Type B pancreatic cell (in vitro differentiated cells): ENCODE results near the gene TAF1A. TPM values are rescaled to one million over a fixed set of nuclear protein-coding genes. Genes with fewer than 3 reads are reported as not detected.

Source experiments
- DNase-seq: peaks from one replicate; pipeline ENCODE4 v3.0.0; 2021; ENCODE audit warnings: mixed read lengths; ENCODE audit not compliant: unreplicated experiment; ENCODE audit errors: extremely low spot score
- H3K27ac Mint-ChIP-seq: 2 replicates; pipeline ENCODE4 v1.8.0; 2021; ENCODE audit warnings: mild to moderate bottlenecking, mixed read lengths
- H3K27me3 Mint-ChIP-seq: 2 replicates; pipeline ENCODE4 v1.8.0; 2021; ENCODE audit warnings: mixed read lengths
- H3K36me3 Mint-ChIP-seq: 2 replicates; pipeline ENCODE4 v1.8.0; 2021; ENCODE audit warnings: mixed read lengths
- H3K4me1 Mint-ChIP-seq: one replicate; pipeline ENCODE4 v1.8.0; 2021; ENCODE audit warnings: mixed read lengths; ENCODE audit not compliant: unreplicated experiment
- H3K4me3 Mint-ChIP-seq: 2 replicates; pipeline ENCODE4 v1.8.0; 2021; ENCODE audit warnings: mild to moderate bottlenecking, mixed read lengths
- H3K9me3 Mint-ChIP-seq: 2 replicates; pipeline ENCODE4 v1.8.0; 2021; ENCODE audit warnings: mixed read lengths
- CTCF ChIP-seq: fragments of 200-600 bp; sonication (generic); conservative IDR thresholded peaks from 2 replicates; pipeline ENCODE4 v1.5.0; 2021; ENCODE audit warnings: antibody characterized with exemption, mild to moderate bottlenecking
- total RNA-seq: library from RNA; stranded (reverse); gene quantifications from 2 replicates; pipeline ENCODE4 v1.2.1, GENCODE V29; 2021; ENCODE audit warnings: low replicate concordance

TAF1A gene
- total RNA-seq, 1 donor from 2014 or later: 16.7 TPM

GRCh38 chr1:222546548-222547259 lies 43.0 kb downstream of the TAF1A start:
- peaks cover 5% of the 10 kb centered on the region for H3K27me3 Mint-ChIP-seq
- H3K4me1 Mint-ChIP-seq: peaks cover 24% of the 10 kb centered on the region
- H3K4me3 Mint-ChIP-seq: peak overlapping the region; percentile 58
- DNase-seq: no peak
- no peaks in the 10 kb centered on the region for H3K9me3 Mint-ChIP-seq
- peak overlapping the region; percentile 70 for H3K27ac Mint-ChIP-seq
- no peak for TF ChIP-seq CTCF
- H3K36me3 Mint-ChIP-seq: no peaks in the 10 kb centered on the region

GRCh38 chr1:222546091-222546490 lies 43.6 kb downstream of the TAF1A start:
- Mint-ChIP-seq H3K4me1 (peaks cover 24% of the 10 kb centered on the region), H3K36me3 (no peaks in the 10 kb centered on the region), H3K27me3 (peaks cover 5% of the 10 kb centered on the region), H3K9me3 (no peaks in the 10 kb centered on the region), H3K4me3 (peak overlapping the region; percentile 58), H3K27ac (peak overlapping the region; percentile 24)
- no peak for DNase-seq
- TF ChIP-seq CTCF: no peak

GRCh38 chr1:222543817-222544216 lies 45.9 kb downstream of the TAF1A start:
- H3K27ac Mint-ChIP-seq: no peak overlapping the region
- no peak for DNase-seq
- no peaks in the 10 kb centered on the region for H3K9me3 Mint-ChIP-seq
- H3K4me1 Mint-ChIP-seq: peaks cover 24% of the 10 kb centered on the region
- H3K36me3 Mint-ChIP-seq: no peaks in the 10 kb centered on the region
- H3K27me3 Mint-ChIP-seq: peaks cover 5% of the 10 kb centered on the region
- H3K4me3 Mint-ChIP-seq: no peak overlapping the region
- no peak for TF ChIP-seq CTCF

- Mint-ChIP-seq H3K4me1 (peaks cover 8% of the 10 kb centered on the region), H3K36me3 (no peaks in the 10 kb centered on the region), H3K27me3 (peaks cover 6% of the 10 kb centered on the region), H3K9me3 (no peaks in the 10 kb centered on the region), H3K4me3 (no peak overlapping the region), H3K27ac (no peak overlapping the region)
- DNase-seq: no peak
- TF ChIP-seq CTCF: no peak
These were observed 49.1 kb downstream of the TAF1A start for GRCh38 chr1:222540598-222540995.

GRCh38 chr1:222539951-222540597 lies 49.7 kb downstream of the TAF1A start:
- peaks cover 5% of the 10 kb centered on the region for H3K27me3 Mint-ChIP-seq
- H3K4me1 Mint-ChIP-seq: peaks cover 3% of the 10 kb centered on the region
- no peak overlapping the region for H3K4me3 Mint-ChIP-seq
- no peak overlapping the region for H3K27ac Mint-ChIP-seq
- no peaks in the 10 kb centered on the region for H3K36me3 Mint-ChIP-seq
- H3K9me3 Mint-ChIP-seq: no peaks in the 10 kb centered on the region
- TF ChIP-seq CTCF: no peak
- DNase-seq: no peak
